ENCODE results near the gene SERPINA10.
"Not testable (repeated sequence)": the region's sequence is repeated elsewhere in the genome, so short reads cannot be mapped to it uniquely, and the experiment has no call there.

The SERPINA10 gene

GRCh38 chr14:94288610-94289465 lies 4.2 kb downstream of the SERPINA10 start:
- no peak for DNase-seq (ENCODE audit: extremely low read depth, insufficient read length)
- no peak for TF ChIP-seq CTCF (IDR thresholded peaks at IDR 0.05; ENCODE audit: insufficient read depth, low read length, poor library complexity, severe bottlenecking)
- Histone ChIP-seq H3K27me3 (replicated peaks; ENCODE audit: control insufficient read depth, insufficient read depth, low read length) (no peaks in the 10 kb centered on the region; the same call in 1 of the 2 replicates), H3K36me3 (ENCODE audit: control insufficient read depth, insufficient read depth, low read length) (no peaks in the 10 kb centered on the region), H3K4me3 (replicated peaks; ENCODE audit: low read depth, low read length) (no peak overlapping the region)

GRCh38 chr14:94285158-94285557 lies 7.9 kb downstream of the SERPINA10 start:
- Histone ChIP-seq H3K4me3 (replicated peaks; ENCODE audit: low read depth, low read length) (no peak overlapping the region), H3K36me3 (ENCODE audit: control insufficient read depth, insufficient read depth, low read length) (no peaks in the 10 kb centered on the region), H3K27me3 (replicated peaks; ENCODE audit: control insufficient read depth, insufficient read depth, low read length) (no peaks in the 10 kb centered on the region; the same call in 1 of the 2 replicates)
- no peak for DNase-seq (ENCODE audit: extremely low read depth, insufficient read length)
- TF ChIP-seq CTCF (IDR thresholded peaks at IDR 0.05; ENCODE audit: insufficient read depth, low read length, poor library complexity, severe bottlenecking): no peak

- DNase-seq (ENCODE audit: extremely low read depth, insufficient read length): no peak
- TF ChIP-seq CTCF (IDR thresholded peaks at IDR 0.05; ENCODE audit: insufficient read depth, low read length, poor library complexity, severe bottlenecking): no peak
- Histone ChIP-seq H3K27me3 (replicated peaks; ENCODE audit: control insufficient read depth, insufficient read depth, low read length) (no peaks in the 10 kb centered on the region; the same call in 1 of the 2 replicates), H3K36me3 (ENCODE audit: control insufficient read depth, insufficient read depth, low read length) (no peaks in the 10 kb centered on the region), H3K4me3 (replicated peaks; ENCODE audit: low read depth, low read length) (no peak overlapping the region)
These were observed 8.8 kb downstream of the SERPINA10 start for GRCh38 chr14:94284221-94284620.

- DNase-seq (ENCODE audit: extremely low read depth, insufficient read length): no peak
- H3K27me3 ChIP-seq (replicated peaks; ENCODE audit: control insufficient read depth, insufficient read depth, low read length): no peaks in the 10 kb centered on the region; the same call in 1 of the 2 replicates
- no peak overlapping the region for H3K4me3 ChIP-seq (replicated peaks; ENCODE audit: low read depth, low read length)
- TF ChIP-seq CTCF (IDR thresholded peaks at IDR 0.05; ENCODE audit: insufficient read depth, low read length, poor library complexity, severe bottlenecking): no peak
- H3K36me3 ChIP-seq (ENCODE audit: control insufficient read depth, insufficient read depth, low read length): no peaks in the 10 kb centered on the region
These were observed 9.9 kb downstream of the SERPINA10 start for GRCh38 chr14:94282991-94283723.

- no peak for DNase-seq (ENCODE audit: extremely low read depth, insufficient read length)
- Histone ChIP-seq H3K4me3 (replicated peaks; ENCODE audit: low read depth, low read length) (no peak overlapping the region), H3K27me3 (replicated peaks; ENCODE audit: control insufficient read depth, insufficient read depth, low read length) (no peaks in the 10 kb centered on the region), H3K36me3 (ENCODE audit: control insufficient read depth, insufficient read depth, low read length) (no peaks in the 10 kb centered on the region)
- TF ChIP-seq CTCF (IDR thresholded peaks at IDR 0.05; ENCODE audit: insufficient read depth, low read length, poor library complexity, severe bottlenecking): no peak
These were observed 14.3 kb downstream of the SERPINA10 start for GRCh38 chr14:94278731-94279130.

GRCh38 chr14:94276898-94277561 lies 16.0 kb downstream of the SERPINA10 start:
- H3K4me3 ChIP-seq (replicated peaks; ENCODE audit: low read depth, low read length); DNase-seq (ENCODE audit: extremely low read depth, insufficient read length); H3K27me3 ChIP-seq (replicated peaks; ENCODE audit: control insufficient read depth, insufficient read depth, low read length); H3K36me3 ChIP-seq (ENCODE audit: control insufficient read depth, insufficient read depth, low read length): not testable (repeated sequence)
